ENCODE data around the gene SPTB. TPM values are rescaled to one million over a fixed set of nuclear protein-coding genes. Genes with fewer than 3 reads are reported as not detected.
"Not testable (repeated sequence)": the region's sequence is repeated elsewhere in the genome, so short reads cannot be mapped to it uniquely, and the experiment has no call there.

Gene SPTB
- total RNA-seq, 4 donors from 2014 or later = 0.13 to 3.8 (median 1.5) TPM

- DNase-seq = no peak
- Histone ChIP-seq H3K4me3 (no peak overlapping the region), H3K36me3 (no peaks in the 10 kb centered on the region), H3K4me1 (peaks cover 5 to 19% (median 6%) of the 10 kb centered on the region in 3 donors), H3K9me3 (no peaks in the 10 kb centered on the region), H3K27me3 (peaks cover 0 to 4% (median 0%) of the 10 kb centered on the region in 4 donors), H3K27ac (no peak overlapping the region)
- intact Hi-C loops (cut with DNase I) = no loop called here
- WGBS, 2 donors = 73 to 89% methylated on average over 4 of the region's 4 CpGs
- TF ChIP-seq CTCF (IDR thresholded peaks at IDR 0.05) = no peak
- TF ChIP-seq POLR2A (IDR thresholded peaks at IDR 0.05) = no peak
These were observed 71.3 kb downstream of the SPTB start for GRCh38 chr14:64808449-64808848.

- Histone ChIP-seq H3K9me3 (no peaks in the 10 kb centered on the region), H3K36me3 (no peaks in the 10 kb centered on the region), H3K27ac (no peak overlapping the region), H3K4me3 (no peak overlapping the region), H3K4me1 (peaks cover 5 to 19% (median 6%) of the 10 kb centered on the region in 3 donors), H3K27me3 (peaks cover 0 to 4% (median 0%) of the 10 kb centered on the region in 4 donors)
- TF ChIP-seq POLR2A (IDR thresholded peaks at IDR 0.05) (no peak), CTCF (IDR thresholded peaks at IDR 0.05) (no peak)
- intact Hi-C loops (cut with DNase I) = no loop called here
- no peak for DNase-seq
- WGBS, 2 donors = 84 to 89% methylated on average over 3 to 4 of the region's 5 CpGs
These were observed 72.2 kb downstream of the SPTB start for GRCh38 chr14:64807551-64807950.

GRCh38 chr14:64806862-64807495, 72.7 kb downstream of the SPTB start:
- DNase-seq = no peak
- H3K36me3 ChIP-seq = no peaks in the 10 kb centered on the region
- H3K4me1 ChIP-seq = peaks cover under 1 to 13% (median 5%) of the 10 kb centered on the region in 3 donors
- no peak overlapping the region for H3K4me3 ChIP-seq
- H3K27ac ChIP-seq = no peak overlapping the region
- intact Hi-C loops (cut with DNase I) = no loop called here
- no peaks in the 10 kb centered on the region for H3K9me3 ChIP-seq
- TF ChIP-seq POLR2A (IDR thresholded peaks at IDR 0.05) (no peak), CTCF (IDR thresholded peaks at IDR 0.05) (no peak)
- 69 to 74% methylated on average over 5 to 6 of the region's 6 CpGs for WGBS, 2 donors
- peaks cover 0 to 4% (median 0%) of the 10 kb centered on the region in 4 donors for H3K27me3 ChIP-seq

GRCh38 chr14:64806202-64806861, 73.4 kb downstream of the SPTB start:
- no peak for DNase-seq
- TF ChIP-seq CTCF (IDR thresholded peaks at IDR 0.05) (no peak), POLR2A (IDR thresholded peaks at IDR 0.05) (no peak)
- 39 to 42% methylated on average over 8 to 9 of the region's 9 CpGs for WGBS, 2 donors

GRCh38 chr14:64805646-64806045, 74.1 kb downstream of the SPTB start:
- H3K9me3 ChIP-seq; H3K27me3 ChIP-seq; DNase-seq; H3K4me3 ChIP-seq; intact Hi-C loops (cut with DNase I); H3K27ac ChIP-seq; H3K36me3 ChIP-seq: not testable (repeated sequence)
- 72 to 94% methylated on average over 2 to 3 of the region's 3 CpGs for WGBS, 2 donors
- peaks cover 0 to 13% (median 5%) of the 10 kb centered on the region in 3 donors for H3K4me1 ChIP-seq

More at GRCh38 chr14:64806202-64806861, 73.4 kb downstream of the SPTB start:
- Histone ChIP-seq H3K27me3 (peaks cover 0 to 4% (median 0%) of the 10 kb centered on the region in 4 donors), H3K4me3 (no peak overlapping the region), H3K36me3 (no peaks in the 10 kb centered on the region), H3K9me3 (no peaks in the 10 kb centered on the region), H3K4me1 (peaks cover 0 to 13% (median 5%) of the 10 kb centered on the region in 3 donors), H3K27ac (no peak overlapping the region)
- intact Hi-C loops (cut with DNase I) = no loop called here

Data from esophagus squamous epithelium (tissue), 5 donors.